ENCODE measurements around the gene ARMH2. TPM values are rescaled to one million over a fixed set of nuclear protein-coding genes. Genes with fewer than 3 reads are reported as not detected.

The ARMH2 gene
- not detected in 2 replicates for total RNA-seq (2012; rRNA removed)

DNA sequence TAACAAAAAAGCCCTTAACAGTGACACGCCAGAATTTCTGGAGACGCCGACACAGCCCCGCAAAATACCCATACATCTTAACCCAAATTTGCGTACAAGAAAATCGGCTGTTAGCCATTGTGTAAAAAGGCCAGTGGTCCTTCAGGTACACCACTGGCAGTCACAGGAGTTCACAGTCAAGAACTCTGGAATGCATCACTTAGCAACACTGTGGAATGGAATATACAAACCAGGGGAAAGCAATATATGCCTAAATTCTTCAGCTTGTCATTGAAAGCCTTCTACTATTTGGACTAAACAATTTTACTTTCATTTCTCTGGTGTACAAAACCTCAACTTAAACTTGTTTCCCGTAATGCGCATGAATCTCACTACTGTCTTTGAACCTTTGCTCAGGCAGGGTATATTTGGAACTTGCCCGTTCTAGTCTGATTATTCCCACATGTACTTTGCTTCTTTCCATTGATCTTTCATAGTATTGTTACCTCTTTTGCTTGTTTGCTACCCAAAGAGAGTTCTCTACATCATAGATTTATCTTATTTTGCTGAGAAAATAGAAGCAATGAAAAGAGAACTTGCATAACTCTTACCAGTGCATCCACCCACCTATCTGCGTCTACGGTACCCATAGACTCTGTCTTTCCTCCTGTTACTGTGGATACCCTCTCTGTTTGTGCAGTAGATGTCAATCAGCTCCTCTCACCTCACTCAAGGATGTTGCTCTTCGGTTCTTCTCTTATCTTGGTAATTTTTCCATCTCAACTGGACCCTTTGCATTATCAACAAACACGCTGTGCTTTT is at the start of gene ARMH2:
TSS of gene ARMH2 (minus strand) at position 178 of the 801 bp plus-strand sequence. CDS start at position 118, 60 bp downstream.
- Histone ChIP-seq H3K4me2 (ENCODE audit: low read length) (no peak within 1 kb of the TSS), H3K9ac (ENCODE audit: low read depth, low read length) (no peak within 1 kb of the TSS), H3K4me3 (ENCODE audit: low read length) (no peak within 1 kb of the TSS), H3K27me3 (ENCODE audit: control insufficient read depth, insufficient read depth, low read length) (no peaks in the 10 kb centered on the region), H3K9me3 (replicated peaks; ENCODE audit: low read length) (no peaks in the 10 kb centered on the region), H3K4me1 (ENCODE audit: control insufficient read depth, insufficient read depth, low read length) (peaks cover 14% of the 10 kb centered on the region), H3K36me3 (ENCODE audit: insufficient read depth, low read length) (no peaks in the 10 kb centered on the region)

DNA sequence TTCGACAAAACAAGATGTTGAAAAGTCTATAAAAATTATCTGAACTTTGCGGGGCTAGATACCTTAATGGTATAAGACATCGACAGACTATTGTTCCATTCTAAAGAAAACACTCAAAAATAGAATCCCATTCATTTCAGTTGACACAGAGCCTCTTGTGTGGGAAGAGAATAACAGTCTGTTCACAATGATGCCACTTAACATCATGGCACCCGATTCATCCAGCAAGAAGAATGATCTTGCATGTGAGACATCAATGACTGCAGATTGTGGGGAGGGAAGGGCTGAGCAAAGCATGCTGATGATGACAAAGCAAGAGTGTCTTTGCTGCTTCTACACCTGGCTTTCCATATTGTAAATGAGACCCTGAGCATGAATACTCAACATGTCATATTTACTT is 49.7 kb upstream of the ARMH2 start:
- Histone ChIP-seq H3K9ac (ENCODE audit: low read depth, low read length) (no peak overlapping the region), H3K4me1 (ENCODE audit: control insufficient read depth, insufficient read depth, low read length) (no peaks in the 10 kb centered on the region), H3K36me3 (ENCODE audit: insufficient read depth, low read length) (no peaks in the 10 kb centered on the region), H3K9me3 (replicated peaks; ENCODE audit: low read length) (no peaks in the 10 kb centered on the region), H3K27me3 (ENCODE audit: control insufficient read depth, insufficient read depth, low read length) (peaks cover 4% of the 10 kb centered on the region), H3K4me3 (ENCODE audit: low read length) (no peak overlapping the region), H3K4me2 (ENCODE audit: low read length) (no peak overlapping the region)

DNA sequence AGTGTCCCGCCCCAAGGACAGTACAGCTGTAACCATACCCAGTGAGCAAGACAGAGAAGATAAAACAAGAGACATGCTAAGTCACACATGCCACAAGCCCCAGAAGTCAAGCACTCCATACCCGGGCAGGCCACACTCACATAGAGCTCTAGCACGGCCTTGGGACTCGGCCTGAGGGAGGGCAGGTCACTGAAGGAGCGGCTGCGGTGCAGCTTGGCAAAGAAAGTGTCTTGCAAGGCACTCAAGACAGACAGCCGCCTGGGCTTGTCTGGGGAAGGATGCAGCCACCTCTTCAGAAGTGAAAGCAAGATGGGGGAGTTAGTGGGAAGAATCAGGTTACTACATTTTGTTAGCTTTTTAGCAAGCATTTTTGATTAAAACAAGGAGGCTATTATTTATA is 48.7 kb upstream of the ARMH2 start:
- Histone ChIP-seq H3K9ac (ENCODE audit: low read depth, low read length) (no peak overlapping the region), H3K36me3 (ENCODE audit: insufficient read depth, low read length) (no peaks in the 10 kb centered on the region), H3K4me1 (ENCODE audit: control insufficient read depth, insufficient read depth, low read length) (no peaks in the 10 kb centered on the region)

DNA sequence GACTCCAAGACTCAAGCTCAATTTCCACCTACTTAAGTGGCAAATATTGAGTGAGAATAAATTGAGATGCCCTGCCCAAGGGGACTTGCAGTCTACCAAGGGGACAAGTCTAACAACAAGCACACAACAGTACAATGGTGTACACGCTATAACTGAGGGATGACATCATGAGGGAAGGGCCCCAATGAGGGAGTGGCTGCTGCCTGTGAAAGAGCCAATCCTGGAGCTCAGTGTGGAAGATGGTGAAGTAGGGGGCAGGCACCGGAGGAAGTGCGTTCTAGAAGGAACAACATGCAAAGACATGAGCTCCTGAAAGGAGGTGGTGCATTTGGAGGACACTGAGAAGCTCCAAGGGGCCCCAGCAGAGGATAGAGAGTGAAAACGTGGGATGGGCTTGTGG is 46.9 kb upstream of the ARMH2 start:
- Histone ChIP-seq H3K4me3 (ENCODE audit: low read length) (no peak overlapping the region), H3K36me3 (ENCODE audit: insufficient read depth, low read length) (no peaks in the 10 kb centered on the region), H3K9me3 (replicated peaks; ENCODE audit: low read length) (no peaks in the 10 kb centered on the region), H3K9ac (ENCODE audit: low read depth, low read length) (no peak overlapping the region), H3K4me2 (ENCODE audit: low read length) (no peak overlapping the region), H3K4me1 (ENCODE audit: control insufficient read depth, insufficient read depth, low read length) (no peaks in the 10 kb centered on the region), H3K27me3 (ENCODE audit: control insufficient read depth, insufficient read depth, low read length) (peaks cover 17% of the 10 kb centered on the region)

More for the DNA sequence above, 48.7 kb upstream of the ARMH2 start:
- H3K27me3 ChIP-seq (ENCODE audit: control insufficient read depth, insufficient read depth, low read length), result peaks cover 9% of the 10 kb centered on the region
- H3K4me3 ChIP-seq (ENCODE audit: low read length), result no peak overlapping the region
- H3K4me2 ChIP-seq (ENCODE audit: low read length), result no peak overlapping the region
- no peaks in the 10 kb centered on the region for H3K9me3 ChIP-seq (replicated peaks; ENCODE audit: low read length)

DNA sequence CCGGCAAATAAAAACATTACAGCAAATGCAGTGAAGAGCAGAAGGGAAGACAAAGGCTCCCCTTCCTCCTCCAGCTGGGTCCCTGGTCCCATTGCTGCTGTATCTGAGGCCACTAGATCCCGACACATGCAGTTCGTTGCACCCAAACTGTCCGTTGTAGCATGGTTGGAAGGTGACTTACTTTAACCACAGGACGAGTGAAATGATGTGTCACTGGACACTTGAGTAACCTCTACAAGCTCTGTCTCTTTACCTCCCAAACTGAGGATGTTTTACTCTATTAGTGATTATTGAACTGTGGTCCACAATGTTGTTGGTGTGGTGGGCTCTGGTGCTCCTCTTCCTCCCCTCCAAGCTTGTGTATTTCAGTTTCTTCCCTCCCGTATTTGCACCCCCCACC is 46.2 kb upstream of the ARMH2 start:
- no peak overlapping the region for H3K4me3 ChIP-seq (ENCODE audit: low read length)
- H3K9me3 ChIP-seq (replicated peaks; ENCODE audit: low read length), result no peaks in the 10 kb centered on the region
- no peaks in the 10 kb centered on the region for H3K36me3 ChIP-seq (ENCODE audit: insufficient read depth, low read length)
- H3K4me1 ChIP-seq (ENCODE audit: control insufficient read depth, insufficient read depth, low read length), result no peaks in the 10 kb centered on the region
- H3K9ac ChIP-seq (ENCODE audit: low read depth, low read length), result no peak overlapping the region
- H3K27me3 ChIP-seq (ENCODE audit: control insufficient read depth, insufficient read depth, low read length), result peaks cover 17% of the 10 kb centered on the region
- H3K4me2 ChIP-seq (ENCODE audit: low read length), result no peak overlapping the region

DNA sequence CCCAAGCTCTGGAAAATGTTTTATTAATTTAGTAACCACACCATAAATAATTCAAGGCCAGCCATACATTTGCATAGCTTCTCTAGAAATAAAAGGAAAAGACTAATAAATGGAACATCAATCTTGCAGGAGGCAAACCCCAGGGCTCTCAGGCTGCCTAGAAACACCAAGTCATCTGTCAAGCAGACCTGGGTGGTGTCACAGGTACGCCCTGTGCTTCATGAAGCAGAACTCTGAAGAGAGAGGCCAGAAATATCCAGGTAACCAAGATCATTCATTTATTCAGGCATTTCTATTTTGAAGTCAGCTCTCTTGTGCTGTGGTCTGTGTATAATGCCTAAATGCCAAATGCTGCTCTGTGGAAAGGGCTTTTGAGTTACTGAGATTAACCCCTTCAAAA is 45.3 kb upstream of the ARMH2 start:
- Histone ChIP-seq H3K4me3 (ENCODE audit: low read length) (no peak overlapping the region), H3K4me1 (ENCODE audit: control insufficient read depth, insufficient read depth, low read length) (no peaks in the 10 kb centered on the region), H3K9me3 (replicated peaks; ENCODE audit: low read length) (no peaks in the 10 kb centered on the region), H3K4me2 (ENCODE audit: low read length) (no peak overlapping the region), H3K36me3 (ENCODE audit: insufficient read depth, low read length) (no peaks in the 10 kb centered on the region), H3K27me3 (ENCODE audit: control insufficient read depth, insufficient read depth, low read length) (peaks cover 17% of the 10 kb centered on the region), H3K9ac (ENCODE audit: low read depth, low read length) (no peak overlapping the region)

DNA sequence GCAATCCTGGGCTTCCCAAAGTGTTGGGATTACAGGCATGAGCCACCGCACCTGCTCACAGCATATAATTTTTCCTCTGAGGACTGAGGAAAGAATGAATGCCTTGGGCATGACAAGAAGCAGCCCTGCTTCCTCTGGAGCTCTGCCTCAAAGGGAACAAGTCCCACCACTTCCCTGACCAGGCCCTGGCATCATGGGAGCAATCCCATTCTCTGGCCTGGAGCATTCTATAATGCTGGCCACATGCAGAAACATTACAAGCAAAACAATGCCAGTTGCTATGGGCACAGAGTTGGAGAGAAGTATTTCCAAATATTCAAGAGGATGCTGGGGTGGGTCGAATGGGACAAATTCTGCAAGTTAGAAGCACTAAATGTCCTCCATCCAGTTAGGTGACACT is 41.5 kb upstream of the ARMH2 start:
- no peak overlapping the region for H3K4me3 ChIP-seq (ENCODE audit: low read length)
- H3K4me1 ChIP-seq (ENCODE audit: control insufficient read depth, insufficient read depth, low read length), result no peaks in the 10 kb centered on the region
- H3K36me3 ChIP-seq (ENCODE audit: insufficient read depth, low read length), result no peaks in the 10 kb centered on the region
- peaks cover 13% of the 10 kb centered on the region for H3K27me3 ChIP-seq (ENCODE audit: control insufficient read depth, insufficient read depth, low read length)
- H3K9ac ChIP-seq (ENCODE audit: low read depth, low read length), result no peak overlapping the region
- H3K9me3 ChIP-seq (replicated peaks; ENCODE audit: low read length), result no peaks in the 10 kb centered on the region
- H3K4me2 ChIP-seq (ENCODE audit: low read length), result no peak overlapping the region

DNA sequence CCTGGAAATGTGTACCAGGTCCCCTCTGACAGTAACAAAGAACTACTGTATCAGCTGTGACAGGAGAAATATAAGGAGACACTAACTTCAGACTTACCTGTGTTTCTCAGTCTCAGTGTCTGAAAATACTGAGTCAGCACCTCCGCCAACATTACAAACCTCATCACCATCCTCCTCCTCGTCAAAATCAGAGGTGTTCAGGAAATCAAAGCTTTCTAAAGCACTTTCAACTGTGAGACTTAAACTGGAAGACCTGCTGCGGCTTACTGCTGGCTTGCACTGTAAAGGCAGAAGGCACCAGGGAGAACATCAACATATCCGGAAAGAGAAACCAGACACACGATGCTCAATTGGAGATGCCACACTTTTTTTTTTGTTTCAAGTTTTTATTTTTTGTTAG is 40.3 kb upstream of the ARMH2 start:
- Histone ChIP-seq H3K9ac (ENCODE audit: low read depth, low read length) (no peak overlapping the region), H3K4me3 (ENCODE audit: low read length) (no peak overlapping the region), H3K36me3 (ENCODE audit: insufficient read depth, low read length) (no peaks in the 10 kb centered on the region), H3K9me3 (replicated peaks; ENCODE audit: low read length) (no peaks in the 10 kb centered on the region), H3K4me2 (ENCODE audit: low read length) (no peak overlapping the region), H3K4me1 (ENCODE audit: control insufficient read depth, insufficient read depth, low read length) (no peaks in the 10 kb centered on the region), H3K27me3 (ENCODE audit: control insufficient read depth, insufficient read depth, low read length) (peaks cover 13% of the 10 kb centered on the region)

DNA sequence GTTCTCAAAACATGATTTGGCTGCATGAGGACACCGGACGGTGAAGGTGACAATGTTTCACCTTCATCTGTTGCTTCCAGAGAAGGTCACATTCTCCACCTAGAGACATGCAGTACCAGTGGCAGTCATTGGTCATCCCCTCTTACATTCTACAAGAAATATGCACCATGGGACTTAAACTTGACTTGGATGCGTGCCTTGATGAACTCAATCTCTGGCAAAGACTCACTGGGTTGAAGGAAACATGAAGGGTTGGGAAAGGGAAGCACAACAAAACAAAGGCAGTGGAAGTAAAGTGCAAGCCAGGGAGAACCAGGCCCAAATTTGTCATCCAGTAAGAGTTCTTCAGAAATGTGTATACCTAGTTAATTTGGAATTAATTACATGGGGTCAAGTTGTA is 39.4 kb upstream of the ARMH2 start:
- Histone ChIP-seq H3K36me3 (ENCODE audit: insufficient read depth, low read length) (no peaks in the 10 kb centered on the region), H3K4me1 (ENCODE audit: control insufficient read depth, insufficient read depth, low read length) (no peaks in the 10 kb centered on the region)

DNA sequence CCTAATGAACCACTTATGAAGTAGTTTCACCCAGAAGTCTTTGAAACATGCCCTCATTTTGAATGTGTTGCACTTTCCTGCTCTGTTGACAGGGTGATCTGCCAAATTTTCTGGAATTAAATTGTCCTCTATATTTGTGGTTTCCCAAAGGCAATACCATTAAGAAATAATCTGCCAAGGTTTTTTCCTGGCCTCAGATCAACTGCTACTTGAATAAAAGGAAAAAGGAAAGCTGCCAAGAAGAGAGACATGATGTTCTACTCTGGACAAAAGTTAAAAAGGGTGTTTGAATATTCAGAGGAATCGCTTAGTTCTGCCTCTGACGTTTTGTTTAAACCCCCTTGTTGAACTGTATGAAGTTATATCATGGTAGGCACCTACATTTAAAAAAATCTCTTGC is 37.4 kb upstream of the ARMH2 start:
- H3K4me1 ChIP-seq (ENCODE audit: control insufficient read depth, insufficient read depth, low read length), result peaks cover 18% of the 10 kb centered on the region
- H3K4me2 ChIP-seq (ENCODE audit: low read length), result no peak overlapping the region
- no peaks in the 10 kb centered on the region for H3K27me3 ChIP-seq (ENCODE audit: control insufficient read depth, insufficient read depth, low read length)
- no peak overlapping the region for H3K9ac ChIP-seq (ENCODE audit: low read depth, low read length)
- no peaks in the 10 kb centered on the region for H3K9me3 ChIP-seq (replicated peaks; ENCODE audit: low read length)
- no peak overlapping the region for H3K4me3 ChIP-seq (ENCODE audit: low read length)
- no peaks in the 10 kb centered on the region for H3K36me3 ChIP-seq (ENCODE audit: insufficient read depth, low read length)

More for the DNA sequence above, 39.4 kb upstream of the ARMH2 start:
- Histone ChIP-seq H3K27me3 (ENCODE audit: control insufficient read depth, insufficient read depth, low read length) (peaks cover 13% of the 10 kb centered on the region), H3K4me3 (ENCODE audit: low read length) (no peak overlapping the region), H3K9me3 (replicated peaks; ENCODE audit: low read length) (no peaks in the 10 kb centered on the region), H3K4me2 (ENCODE audit: low read length) (no peak overlapping the region), H3K9ac (ENCODE audit: low read depth, low read length) (no peak overlapping the region)

DNA sequence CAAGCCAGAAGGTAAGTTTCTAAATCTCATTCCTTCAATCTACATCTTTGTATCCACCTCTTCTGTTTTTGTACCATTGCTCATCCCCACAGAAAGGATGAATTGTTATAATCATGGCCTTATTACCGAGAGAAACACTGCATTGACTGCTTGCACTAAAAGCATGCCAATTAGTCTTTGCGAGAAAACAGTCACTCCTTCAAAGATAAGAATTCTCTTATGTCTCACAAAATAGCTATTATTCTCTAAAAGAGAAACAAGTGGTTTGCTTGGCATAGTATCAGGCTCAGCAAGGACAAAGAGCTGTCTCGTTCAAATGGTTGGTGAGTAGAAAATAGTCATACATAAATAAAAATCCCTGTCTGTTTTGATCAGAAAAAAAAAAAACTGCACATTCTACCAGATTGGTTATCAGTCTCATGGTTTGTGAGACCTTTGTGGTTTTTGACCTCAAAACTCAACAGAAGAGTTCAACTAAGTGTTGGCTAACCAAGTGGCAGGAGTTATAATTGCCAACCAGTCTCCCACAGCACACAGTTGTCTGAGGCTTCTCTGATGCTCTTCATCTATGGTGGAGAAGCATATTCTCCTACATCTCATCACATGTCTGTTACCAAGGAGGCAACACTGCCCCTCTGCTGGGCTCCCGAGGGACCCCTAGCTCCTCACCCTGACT is 35.1 kb upstream of the ARMH2 start:
- Histone ChIP-seq H3K9me3 (replicated peaks; ENCODE audit: low read length) (no peaks in the 10 kb centered on the region), H3K36me3 (ENCODE audit: insufficient read depth, low read length) (no peaks in the 10 kb centered on the region), H3K4me1 (ENCODE audit: control insufficient read depth, insufficient read depth, low read length) (peaks cover 18% of the 10 kb centered on the region), H3K4me2 (ENCODE audit: low read length) (no peak overlapping the region), H3K27me3 (ENCODE audit: control insufficient read depth, insufficient read depth, low read length) (no peaks in the 10 kb centered on the region), H3K4me3 (ENCODE audit: low read length) (no peak overlapping the region), H3K9ac (ENCODE audit: low read depth, low read length) (no peak overlapping the region)

DNA sequence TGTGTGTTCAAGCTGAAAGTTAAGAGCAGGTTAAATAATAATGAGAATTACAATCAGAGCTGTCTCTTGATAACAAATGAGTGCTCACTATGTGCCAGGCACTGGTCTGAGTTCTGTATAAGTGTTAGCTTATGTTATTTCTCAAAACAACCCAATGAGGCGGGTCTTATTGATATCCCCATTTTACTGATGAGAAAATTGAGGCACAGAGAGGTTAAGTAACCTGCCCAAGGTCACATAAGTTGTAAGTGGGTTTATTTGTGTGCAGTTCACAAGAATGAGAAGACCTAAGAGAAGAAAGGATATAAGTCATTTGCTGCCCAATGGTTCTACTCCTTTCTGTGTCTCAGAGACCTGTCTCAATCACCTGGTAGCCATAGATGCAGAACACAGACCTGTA is 34.1 kb upstream of the ARMH2 start:
- Histone ChIP-seq H3K9me3 (replicated peaks; ENCODE audit: low read length) (no peaks in the 10 kb centered on the region), H3K36me3 (ENCODE audit: insufficient read depth, low read length) (no peaks in the 10 kb centered on the region), H3K27me3 (ENCODE audit: control insufficient read depth, insufficient read depth, low read length) (no peaks in the 10 kb centered on the region), H3K4me3 (ENCODE audit: low read length) (no peak overlapping the region), H3K4me1 (ENCODE audit: control insufficient read depth, insufficient read depth, low read length) (peaks cover 18% of the 10 kb centered on the region), H3K9ac (ENCODE audit: low read depth, low read length) (no peak overlapping the region), H3K4me2 (ENCODE audit: low read length) (peak overlapping the region; percentile 45)

Measured in skeletal muscle satellite cell (primary cell).